GM12878 (cell line): Measurements from ENCODE around the gene GATAD2B. TPM values are rescaled to one million over a fixed set of nuclear protein-coding genes. Genes with fewer than 3 reads are reported as not detected.

Experiments used
- ATAC-seq: fragments of 200-7000 bp; cut with Tn5 transposase; 3 replicates; pipeline ENCODE4 v1.9.1; 2020; ENCODE audit warnings: mild to moderate bottlenecking, moderate library complexity
- BruUV-seq: library from RNA; stranded (reverse); fragments of 400-500 nt; replicated peaks from 2 replicates; lab custom pipeline; 2021; lab: Mats Ljungman, UMichigan
- CTCF ChIA-PET: fragments of 300-600 bp; sonication (Branson Sonifier 250); formaldehyde crosslinking; extraction: SDS; loops from one replicate; lab custom pipeline; 2021; ENCODE audit warnings: inconsistent platforms; lab: Yijun Ruan, JAX
- POLR2A ChIA-PET: fragments of 350-600 bp; formaldehyde crosslinking; extraction: SDS; loops from one replicate; lab custom pipeline; 2021; ENCODE audit warnings: inconsistent platforms; lab: Charles Lee
- RAD21 ChIA-PET: fragments of 300-600 bp; sonication (Branson Sonifier 250); formaldehyde crosslinking; loops from one replicate; lab custom pipeline; 2023; ENCODE audit warnings: antibody characterized with exemption; ENCODE audit not compliant: unreplicated experiment; lab: Charles Lee
- SMC1A ChIA-PET: fragments of 300-600 bp; sonication (Branson Sonifier 250); formaldehyde crosslinking; loops from one replicate; lab custom pipeline; 2023; ENCODE audit not compliant: unreplicated experiment, uncharacterized antibody; lab: Charles Lee
- DNase-seq: peaks from one replicate; pipeline ENCODE4 v3.0.0-alpha.2; 2011; ENCODE audit warnings: low read depth, low spot score
- FAIRE-seq: peaks from 3 replicates; lab custom pipeline; 2011; peaks lifted over from hg19 to GRCh38; lab: Jason Lieb, UNC
- H2AFZ ChIP-seq: 2 replicates; pipeline ENCODE4 v1.6.0; 2011; ENCODE audit warnings: low read depth, low read length, control low read depth; ENCODE audit not compliant: control insufficient read depth
- H3K27ac ChIP-seq: 2 replicates; pipeline ENCODE4 v1.5.1; 2011; ENCODE audit warnings: control low read depth; ENCODE audit not compliant: control insufficient read depth, insufficient read depth
- H3K27me3 ChIP-seq, 2 experiments: replicated peaks in 1 of 2; 2 replicates each; pipeline versions ENCODE4 v1.6.0 to v1.6.1; 2011; ENCODE audit warnings: low read length in 1 of 2; ENCODE audit not compliant: control insufficient read depth in 2 of 2, insufficient read depth in 2 of 2
- H3K36me3 ChIP-seq, 2 experiments: 2 replicates each; pipeline ENCODE4 v1.5.1; 2011; ENCODE audit warnings: low read length in 1 of 2; ENCODE audit not compliant: control insufficient read depth in 2 of 2, insufficient read depth in 2 of 2
- H3K4me1 ChIP-seq: 2 replicates; pipeline ENCODE4 v1.6.1; 2011; ENCODE audit warnings: mild to moderate bottlenecking, low read length, moderate library complexity, mixed read lengths; ENCODE audit not compliant: control insufficient read depth, insufficient read depth
- H3K4me2 ChIP-seq: 2 replicates; pipeline ENCODE4 v1.6.0; 2011; ENCODE audit warnings: control low read depth; ENCODE audit not compliant: control insufficient read depth, insufficient read depth
- H3K4me3 ChIP-seq: fragments of 200-600 bp; sonication (generic); 2 replicates; pipeline ENCODE4 v1.5.1; 2016
- H3K79me2 ChIP-seq: 2 replicates; pipeline ENCODE4 v1.6.0; 2011; ENCODE audit warnings: low read length; ENCODE audit not compliant: control insufficient read depth, insufficient read depth
- H3K9ac ChIP-seq: 2 replicates; pipeline ENCODE4 v1.8.0; 2011; ENCODE audit warnings: low read length, control low read depth, mixed read lengths; ENCODE audit not compliant: control insufficient read depth, insufficient read depth
- H3K9me3 ChIP-seq: replicated peaks from 3 replicates; pipeline ENCODE4 v1.5.1; 2011; ENCODE audit warnings: mild to moderate bottlenecking, low read length; ENCODE audit not compliant: control insufficient read depth, insufficient read depth
- H4K20me1 ChIP-seq: 2 replicates; pipeline ENCODE4 v1.6.0; 2011; ENCODE audit not compliant: control insufficient read depth, insufficient read depth
- ESRRA ChIP-seq: IDR thresholded peaks from 2 replicates; pipeline ENCODE4 v1.6.1; 2012; ENCODE audit warnings: mild to moderate bottlenecking, low read length, improper control_type of control experiment
- FOS ChIP-seq: IDR thresholded peaks from 3 replicates; pipeline ENCODE4 v1.6.1; 2011; ENCODE audit warnings: borderline replicate concordance; ENCODE audit not compliant: insufficient read length; ENCODE audit errors: extremely low read depth
- HDAC2 ChIP-seq: fragments of 200-600 bp; sonication (generic); IDR thresholded peaks from 2 replicates; pipeline ENCODE4 v1.6.1; 2017
- KDM1A ChIP-seq: fragments of 200-600 bp; sonication (generic); IDR thresholded peaks from 2 replicates; pipeline ENCODE4 v1.6.1; 2016; ENCODE audit warnings: borderline replicate concordance
- MAX ChIP-seq: IDR thresholded peaks from 2 replicates; pipeline ENCODE4 v1.6.1; 2012; ENCODE audit warnings: low read depth, low read length, improper control_type of control experiment
- MLLT1 ChIP-seq: fragments of 450-650 bp; IDR thresholded peaks from 2 replicates; pipeline ENCODE4 v1.6.1; 2016; ENCODE audit warnings: mild to moderate bottlenecking
- NFYA ChIP-seq: IDR thresholded peaks from 2 replicates; pipeline ENCODE4 v1.6.1; 2011; ENCODE audit warnings: low read depth, mild to moderate bottlenecking, low read length, improper control_type of control experiment, borderline replicate concordance
- RCOR1 ChIP-seq: conservative IDR thresholded peaks from 2 replicates; pipeline ENCODE4 v1.6.1; 2012; ENCODE audit warnings: low read depth, low read length, improper control_type of control experiment
- RUNX3 ChIP-seq: IDR thresholded peaks from 2 replicates; pipeline ENCODE4 v1.6.1; 2012; ENCODE audit warnings: low read length, inconsistent platforms
- STAT1 ChIP-seq: fragments of 450-650 bp; conservative IDR thresholded peaks from 2 replicates; pipeline ENCODE4 v1.6.1; 2014; ENCODE audit warnings: antibody characterized with exemption, mild to moderate bottlenecking
- TCF3 ChIP-seq: IDR thresholded peaks from 2 replicates; pipeline ENCODE4 v1.6.1; 2012; ENCODE audit warnings: low read depth, mild to moderate bottlenecking, low read length, borderline replicate concordance; ENCODE audit not compliant: insufficient read depth
- ZBTB11 ChIP-seq: fragments of 450-650 bp; formaldehyde crosslinking; IDR thresholded peaks from 2 replicates; pipeline ENCODE4 v1.5.0; 2022; ENCODE audit warnings: mild to moderate bottlenecking, missing genetic modification characterization
- ZZZ3 ChIP-seq: IDR thresholded peaks from 2 replicates; pipeline ENCODE4 v1.6.1; 2011; ENCODE audit warnings: low read depth; ENCODE audit not compliant: control insufficient read depth, insufficient read length
- WGBS: methylation state at CpG from one replicate; pipeline ENCODE4 v1.1.6; 2016; ENCODE audit warnings: low lambda C conversion rate; ENCODE audit not compliant: insufficient replicate concordance, insufficient coverage; ENCODE audit errors: missing lambda C conversion rate; 5-methylcytosine and 5-hydroxymethylcytosine counted together
- in situ Hi-C: fragments of 300-500 bp; cut with MboI; formaldehyde crosslinking; loops from 9 replicates; pipeline ENCODE4 v1.14.3; 2018; ENCODE audit warnings: mixed read lengths
- intact Hi-C: fragments of 100-400 bp; cut with micrococcal nuclease; formaldehyde crosslinking; loops from one replicate; pipeline ENCODE4 v1.14.2; 2022; ENCODE audit not compliant: unreplicated experiment
- polyA plus RNA-seq, 11 experiments: library from polyadenylated mRNA; depleted of rRNA in 4 of 11; unstranded in 6 of 11; stranded (reverse) in 5 of 11; fragments of >200 nt; fragmentation: Nextera tagmentation in 4 of 11; fragmentation: Illumina TruSeq in 1 of 11; extraction: Ambion mirVana in 4 of 11; extraction: Trizol in 1 of 11; gene quantifications; 1 replicate in 1 of 11; 2 replicates in 10 of 11; pipeline versions ENCODE4 v1.2.1 to v1.2.3, GENCODE V29; 2011 to 2016; ENCODE audit warnings: inconsistent platforms in 2 of 11, missing spikeins in 2 of 11, low read depth in 1 of 11
- total RNA-seq, 4 experiments: library from RNA; depleted of rRNA in 3 of 4; stranded (reverse); fragments of >200 nt in 3 of 4; fragmentation: Illumina TruSeq in 1 of 4; extraction: Trizol in 1 of 4; gene quantifications; 2 replicates each; pipeline versions ENCODE4 v1.2.1 to v1.2.3, GENCODE V29; 2013 to 2021

GATAD2B gene
- total and polyA plus RNA-seq, 10 of the 15 experiments (the other 5 are each of a cell fraction or from before 2014, with no cell fraction given) = 2.4 to 63.1 (median 8.7) TPM

GRCh38 chr1:153919876-153920852 lies 2.6 kb downstream of the GATAD2B start (continued):
- TF ChIP-seq ZBTB11 (CRISPR knock-in tag) = peak; percentile 42; the same call in 1 of the 2 replicates

GRCh38 chr1:153916297-153916696 lies 6.5 kb downstream of the GATAD2B start:
- ChIA-PET CTCF (interaction anchor here (1.4 to 14.9 kb wide), 2 partner anchors 33 to 93 kb away, joined by 3 to 138 read pairs; no protein-coding TSS in a partner anchor), RAD21 (interaction anchor here (0.7 to 1.2 kb wide), 2 partner anchors 95 to 113 kb away, joined by 3 read pairs; no protein-coding TSS in a partner anchor)
- BruUV-seq = no TSS peak
- no peak for TF ChIP-seq KDM1A
- no peak for TF ChIP-seq RUNX3
- TF ChIP-seq ESRRA = no peak
- TF ChIP-seq RCOR1 = no peak
- TF ChIP-seq NFYA = no peak
- TF ChIP-seq STAT1 = no peak
- TF ChIP-seq MLLT1 = no peak
- no peak for TF ChIP-seq FOS
- TF ChIP-seq HDAC2 = no peak
- no peak for TF ChIP-seq TCF3
- no peak for TF ChIP-seq MAX
- TF ChIP-seq ZZZ3 = no peak

More at GRCh38 chr1:153916297-153916696, 6.5 kb downstream of the GATAD2B start:
- Histone ChIP-seq H3K36me3 (peaks cover 0 to 9% of the 10 kb centered on the region in 2 experiments; a peak in 3 of 4 replicates), H3K4me3 (no peak overlapping the region), H3K4me2 (no peak overlapping the region), H3K27me3 (no peaks in the 10 kb centered on the region), H3K9ac (no peak overlapping the region), H3K4me1 (peaks cover 3% of the 10 kb centered on the region; the same call in 1 of the 2 replicates), H2AFZ (no peak overlapping the region), H4K20me1 (no peaks in the 10 kb centered on the region; the same call in none of the 2 replicates), H3K79me2 (peaks cover 87% of the 10 kb centered on the region), H3K27ac (no peak overlapping the region), H3K9me3 (no peaks in the 10 kb centered on the region)
- DNase-seq (no peak), ATAC-seq (no peak), FAIRE-seq (no peak)
- WGBS = 98% methylated on average over 4 of the region's 4 CpGs
- ChIA-PET SMC1A (interaction anchor here (0.6 to 1.4 kb wide), 5 partner anchors 9 to 90 kb away, joined by 3 to 5 read pairs (median 3); no protein-coding TSS in a partner anchor), POLR2A (interaction anchor here (0.6 to 1.2 kb wide), 3 partner anchors 9 to 826 kb away, joined by 3 to 6 read pairs (median 3); no protein-coding TSS in a partner anchor)
- intact Hi-C loops = no loop called here
- in situ Hi-C loops = no loop called here
